HFFc6 (cell line): ENCODE measurements around the gene CCDC142. TPM values are rescaled to one million over a fixed set of nuclear protein-coding genes. Genes with fewer than 3 reads are reported as not detected.
"Not testable (repeated sequence)": the region's sequence is repeated elsewhere in the genome, so short reads cannot be mapped to it uniquely, and the experiment has no call there.

Experiments used
- DNase-seq: peaks from one replicate; pipeline ENCODE4 v3.0.0-alpha.2; 2018
- H3K27ac Mint-ChIP-seq: 2 replicates; pipeline ENCODE4 v1.8.0; 2020; ENCODE audit warnings: mild to moderate bottlenecking, mixed read lengths
- H3K27me3 Mint-ChIP-seq: 2 replicates; pipeline ENCODE4 v1.8.0; 2021; ENCODE audit warnings: mild to moderate bottlenecking, moderate library complexity, mixed read lengths; ENCODE audit not compliant: insufficient read depth
- H3K36me3 Mint-ChIP-seq: 2 replicates; pipeline ENCODE4 v1.8.0; 2021; ENCODE audit warnings: low read depth, mixed read lengths
- H3K4me1 Mint-ChIP-seq: 2 replicates; pipeline ENCODE4 v1.8.0; 2020; ENCODE audit warnings: low read depth, mixed read lengths
- H3K4me3 Mint-ChIP-seq: 2 replicates; pipeline ENCODE4 v1.8.0; 2020; ENCODE audit warnings: mild to moderate bottlenecking, moderate library complexity, mixed read lengths
- H3K9me3 Mint-ChIP-seq: 2 replicates; pipeline ENCODE4 v1.8.0; 2020; ENCODE audit warnings: mild to moderate bottlenecking, mixed read lengths
- total RNA-seq, 6 experiments: library from RNA; stranded (reverse); fragmentation: NEBNext Ultra II Directional; extraction: Animal tissue kit (Norgen Biotek cat#: 25700); gene quantifications; 2 replicates in 1 of 6; 3 replicates in 5 of 6; pipeline ENCODE4 v1.2.3, GENCODE V29; 2021
- TF ChIP-seq, protein P1 (sequence below): fragments of 200-600 bp; sonication (generic); IDR thresholded peaks from 2 replicates; pipeline ENCODE4 v1.5.0; 2021; ENCODE audit warnings: antibody characterized with exemption, mild to moderate bottlenecking

The CCDC142 gene
- total RNA-seq, 6 experiments from 2014 or later: 8.5 to 11.1 (median 10.2) TPM

- Mint-ChIP-seq H3K36me3 (peaks cover 43% of the 10 kb centered on the region), H3K9me3 (no peaks in the 10 kb centered on the region), H3K27ac (peak overlapping the region; percentile 96), H3K4me1 (peaks cover 15% of the 10 kb centered on the region), H3K4me3 (peak overlapping the region; percentile 98), H3K27me3 (peaks cover 2% of the 10 kb centered on the region)
- DNase-seq: no peak
- TF ChIP-seq, protein P1, sequence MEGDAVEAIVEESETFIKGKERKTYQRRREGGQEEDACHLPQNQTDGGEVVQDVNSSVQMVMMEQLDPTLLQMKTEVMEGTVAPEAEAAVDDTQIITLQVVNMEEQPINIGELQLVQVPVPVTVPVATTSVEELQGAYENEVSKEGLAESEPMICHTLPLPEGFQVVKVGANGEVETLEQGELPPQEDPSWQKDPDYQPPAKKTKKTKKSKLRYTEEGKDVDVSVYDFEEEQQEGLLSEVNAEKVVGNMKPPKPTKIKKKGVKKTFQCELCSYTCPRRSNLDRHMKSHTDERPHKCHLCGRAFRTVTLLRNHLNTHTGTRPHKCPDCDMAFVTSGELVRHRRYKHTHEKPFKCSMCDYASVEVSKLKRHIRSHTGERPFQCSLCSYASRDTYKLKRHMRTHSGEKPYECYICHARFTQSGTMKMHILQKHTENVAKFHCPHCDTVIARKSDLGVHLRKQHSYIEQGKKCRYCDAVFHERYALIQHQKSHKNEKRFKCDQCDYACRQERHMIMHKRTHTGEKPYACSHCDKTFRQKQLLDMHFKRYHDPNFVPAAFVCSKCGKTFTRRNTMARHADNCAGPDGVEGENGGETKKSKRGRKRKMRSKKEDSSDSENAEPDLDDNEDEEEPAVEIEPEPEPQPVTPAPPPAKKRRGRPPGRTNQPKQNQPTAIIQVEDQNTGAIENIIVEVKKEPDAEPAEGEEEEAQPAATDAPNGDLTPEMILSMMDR: no peak
Measured at GRCh38 chr2:74471332-74472065, 11.3 kb downstream of the CCDC142 start.

- DNase-seq, H3K9me3 Mint-ChIP-seq, H3K27me3 Mint-ChIP-seq: not testable (repeated sequence)
- Mint-ChIP-seq H3K36me3 (peaks cover 42% of the 10 kb centered on the region), H3K4me1 (peaks cover 20% of the 10 kb centered on the region), H3K4me3 (peak overlapping the region; percentile 72), H3K27ac (peak overlapping the region; percentile 57)
Measured at GRCh38 chr2:74470742-74471141, 12.1 kb downstream of the CCDC142 start.

DNA sequence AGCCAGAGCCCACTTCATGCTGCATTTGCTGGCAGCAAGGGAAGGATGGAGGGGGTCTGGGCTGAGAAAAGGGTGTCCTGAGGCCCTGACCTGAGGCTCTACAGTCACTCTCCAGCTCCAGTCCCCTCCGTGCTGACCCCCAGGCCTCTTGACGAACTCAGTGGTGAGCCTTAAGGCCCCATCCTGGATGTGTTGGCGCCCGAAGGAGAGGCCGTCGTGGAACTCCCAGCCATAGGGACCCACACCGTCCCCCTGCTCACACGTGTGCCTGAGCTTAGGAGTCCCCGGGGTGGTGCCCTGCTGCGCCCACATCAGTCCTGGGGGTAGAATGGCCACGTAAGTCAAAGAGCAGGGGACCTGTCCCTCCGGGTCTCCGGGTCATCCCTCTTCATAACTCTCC, 18.4 kb downstream of the CCDC142 start:
- TF ChIP-seq, protein P1: no peak
- Mint-ChIP-seq H3K9me3 (no peaks in the 10 kb centered on the region), H3K4me3 (peak overlapping the region; percentile 99), H3K27me3 (peaks cover 6% of the 10 kb centered on the region), H3K27ac (peak overlapping the region; percentile 70), H3K36me3 (peaks cover 17% of the 10 kb centered on the region), H3K4me1 (peaks cover 25% of the 10 kb centered on the region)
- DNase-seq: no peak

DNA sequence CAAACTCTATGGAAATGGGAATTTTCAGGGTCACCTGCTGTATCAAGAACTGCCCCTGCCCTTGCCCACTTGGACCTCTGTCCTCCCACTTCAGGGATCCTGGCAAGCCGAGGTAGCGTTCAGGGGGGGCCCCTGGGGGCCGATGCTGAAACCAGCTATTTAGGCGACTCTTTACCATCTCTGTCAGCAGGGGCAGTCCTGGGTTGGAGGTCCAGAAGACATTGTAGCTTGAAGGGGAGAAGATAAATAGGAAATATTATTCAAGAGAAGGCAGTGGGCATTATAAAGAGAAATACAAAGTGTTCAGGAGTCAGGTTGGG, 20.1 kb downstream of the CCDC142 start:
- H3K9me3 Mint-ChIP-seq: no peaks in the 10 kb centered on the region
- no peak for DNase-seq
- H3K4me3 Mint-ChIP-seq: peak overlapping the region; percentile 72; the same call in 1 of the 2 replicates
- peaks cover 17% of the 10 kb centered on the region for H3K36me3 Mint-ChIP-seq
- H3K27ac Mint-ChIP-seq: no peak overlapping the region
- peaks cover 28% of the 10 kb centered on the region for H3K4me1 Mint-ChIP-seq
- H3K27me3 Mint-ChIP-seq: peaks cover 6% of the 10 kb centered on the region
- TF ChIP-seq, protein P1: no peak

DNA sequence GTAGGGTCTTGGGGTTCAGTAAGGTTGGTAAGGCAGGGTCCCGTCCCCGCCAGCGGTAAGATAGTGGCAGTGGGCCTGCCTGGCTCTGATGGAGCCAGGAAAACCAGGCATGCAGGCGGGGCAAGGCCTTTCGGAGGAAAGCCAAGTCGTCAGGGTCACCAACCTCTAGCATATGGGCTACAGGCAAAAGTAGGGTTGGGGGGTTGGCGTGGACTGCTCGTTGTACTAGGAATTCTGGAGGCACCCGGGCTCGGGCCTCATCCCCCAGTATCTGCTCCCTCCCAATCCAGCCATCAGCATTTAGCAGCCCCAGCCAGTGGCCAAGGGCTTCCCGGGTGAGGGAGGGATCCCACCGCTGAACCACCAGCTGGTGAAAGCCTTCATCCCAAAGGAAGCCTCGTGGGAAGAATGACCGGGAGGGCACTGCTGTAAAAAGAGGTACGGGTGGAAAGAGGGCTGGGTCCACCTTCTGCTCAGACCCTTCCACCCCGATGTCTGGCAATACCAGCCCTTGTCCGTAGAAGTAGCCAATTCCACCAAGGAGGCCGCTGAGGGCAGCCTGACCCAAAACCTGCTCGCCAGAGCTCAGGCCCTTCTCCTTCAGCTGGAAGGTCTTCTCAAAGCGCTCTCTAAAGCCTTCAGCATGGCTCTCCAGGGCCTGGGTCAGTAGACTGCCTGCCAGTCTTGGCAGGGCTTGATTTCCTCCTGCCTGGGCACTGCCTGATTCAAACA, 20.6 kb downstream of the CCDC142 start:
- no peaks in the 10 kb centered on the region for H3K9me3 Mint-ChIP-seq
- no peak for DNase-seq
- TF ChIP-seq, protein P1: no peak
- H3K4me3 Mint-ChIP-seq: no peak overlapping the region
- H3K27ac Mint-ChIP-seq: no peak overlapping the region
- H3K4me1 Mint-ChIP-seq: peaks cover 30% of the 10 kb centered on the region
- H3K27me3 Mint-ChIP-seq: peaks cover 6% of the 10 kb centered on the region
- H3K36me3 Mint-ChIP-seq: peaks cover 17% of the 10 kb centered on the region
